Activated naive CD4-positive, alpha-beta T cell treated with anti-CD3 and anti-CD28 coated beads, Interleukin-2, amount 10 ng/mL, durations not matched to agents 7 days and 5 days (primary cell): ENCODE data around the gene PITX2.
"Not testable (repeated sequence)": the region's sequence is repeated elsewhere in the genome, so short reads cannot be mapped to it uniquely, and the experiment has no call there.

Experiments
- CTCF ChIA-PET: fragments of 350-600 bp; sonication (Branson Sonifier 250); formaldehyde crosslinking; loops from one replicate; lab custom pipeline; 2021; ENCODE audit warnings: antibody characterized with exemption; lab: Charles Lee
- DNase-seq: peaks from one replicate; pipeline ENCODE4 v3.0.0-alpha.2; 2020
- H3K27ac Mint-ChIP-seq: one replicate; pipeline ENCODE4 v1.8.0; 2021; ENCODE audit warnings: mild to moderate bottlenecking, moderate library complexity, mixed read lengths
- H3K27me3 Mint-ChIP-seq: one replicate; pipeline ENCODE4 v1.8.0; 2021; ENCODE audit warnings: mild to moderate bottlenecking, mixed read lengths
- H3K36me3 Mint-ChIP-seq: one replicate; pipeline ENCODE4 v1.8.0; 2021; ENCODE audit warnings: mixed read lengths
- H3K4me1 Mint-ChIP-seq: one replicate; pipeline ENCODE4 v1.8.0; 2021; ENCODE audit warnings: mixed read lengths
- H3K4me3 Mint-ChIP-seq: one replicate; pipeline ENCODE4 v1.8.0; 2021; ENCODE audit warnings: mild to moderate bottlenecking, moderate library complexity, mixed read lengths
- H3K9me3 Mint-ChIP-seq: one replicate; pipeline ENCODE4 v1.8.0; 2021; ENCODE audit warnings: mixed read lengths

The PITX2 gene

GRCh38 chr4:110587666-110588285, 35.1 kb downstream of the PITX2 start:
- no peak overlapping the region for H3K4me3 Mint-ChIP-seq
- CTCF ChIA-PET: interaction anchor here (0.9 kb wide), 1 partner anchor 9 kb away, joined by 3 read pairs; no protein-coding TSS in a partner anchor
- H3K27me3 Mint-ChIP-seq: peaks cover 4% of the 10 kb centered on the region
- no peaks in the 10 kb centered on the region for H3K9me3 Mint-ChIP-seq
- no peak for DNase-seq
- H3K36me3 Mint-ChIP-seq: no peaks in the 10 kb centered on the region
- no peaks in the 10 kb centered on the region for H3K4me1 Mint-ChIP-seq
- H3K27ac Mint-ChIP-seq: no peak overlapping the region

- Mint-ChIP-seq H3K27ac (no peak overlapping the region), H3K36me3 (no peaks in the 10 kb centered on the region), H3K9me3 (no peaks in the 10 kb centered on the region), H3K4me1 (no peaks in the 10 kb centered on the region), H3K4me3 (no peak overlapping the region), H3K27me3 (peaks cover 4% of the 10 kb centered on the region)
- CTCF ChIA-PET: interaction anchor here (1.2 to 1.8 kb wide), 2 partner anchors 65 to 70 kb away, joined by 4 read pairs; no protein-coding TSS in a partner anchor
- no peak for DNase-seq
Measured at GRCh38 chr4:110586131-110586850, 36.6 kb downstream of the PITX2 start.

GRCh38 chr4:110576696-110577095, 46.2 kb downstream of the PITX2 start:
- CTCF ChIA-PET, H3K4me1 Mint-ChIP-seq, DNase-seq, H3K4me3 Mint-ChIP-seq, H3K27ac Mint-ChIP-seq, H3K27me3 Mint-ChIP-seq, H3K9me3 Mint-ChIP-seq, H3K36me3 Mint-ChIP-seq: not testable (repeated sequence)
